OCI-LY1 (cell line): ENCODE results near the gene IRS2.

Source experiments
- H2AFZ ChIP-seq: fragments of 200-600 bp; sonication (generic), shearing (Covaris generic); 2 replicates; pipeline ENCODE4 v1.6.0; 2014; ENCODE audit warnings: antibody characterized with exemption, mild to moderate bottlenecking, low read length
- H3F3A ChIP-seq: fragments of 200-600 bp; sonication (generic), shearing (Covaris generic); 2 replicates; pipeline ENCODE4 v1.6.0; 2014; ENCODE audit warnings: mild to moderate bottlenecking, antibody characterized with exemption, low read length, moderate library complexity; ENCODE audit not compliant: insufficient read depth
- H3K27ac ChIP-seq: fragments of 200-600 bp; sonication (generic); 2 replicates; pipeline ENCODE4 v1.5.1; 2014; ENCODE audit warnings: low read length, mixed run types, mild to moderate bottlenecking, low read depth; ENCODE audit not compliant: poor library complexity, severe bottlenecking
- H3K27me3 ChIP-seq: fragments of 200-600 bp; sonication (generic); 2 replicates; pipeline ENCODE4 v1.6.0; 2014; ENCODE audit warnings: antibody characterized with exemption, mild to moderate bottlenecking, low read length, moderate library complexity; ENCODE audit not compliant: insufficient read depth
- H3K36me3 ChIP-seq: fragments of 200-600 bp; sonication (generic); 2 replicates; pipeline ENCODE4 v1.6.1; 2014; ENCODE audit warnings: mild to moderate bottlenecking, antibody characterized with exemption, low read length, moderate library complexity, mixed read lengths; ENCODE audit not compliant: insufficient read depth
- H3K4me1 ChIP-seq: fragments of 200-600 bp; sonication (generic); 2 replicates; pipeline ENCODE4 v1.5.1; 2014; ENCODE audit warnings: mild to moderate bottlenecking, low read length, moderate library complexity; ENCODE audit not compliant: insufficient read depth, severe bottlenecking
- H3K4me2 ChIP-seq: fragments of 200-600 bp; sonication (generic), shearing (Covaris generic); 2 replicates; pipeline ENCODE4 v1.6.1; 2014; ENCODE audit warnings: low read length
- H3K4me3 ChIP-seq: fragments of 200-600 bp; sonication (generic); 2 replicates; pipeline ENCODE4 v1.5.1; 2014; ENCODE audit warnings: low read length, low read depth, mild to moderate bottlenecking, mixed read lengths; ENCODE audit not compliant: poor library complexity, severe bottlenecking
- H3K79me2 ChIP-seq: fragments of 200-600 bp; shearing (Covaris generic); 2 replicates; pipeline ENCODE4 v1.6.1; 2016; ENCODE audit warnings: mixed run types, low read length, mixed read lengths; ENCODE audit not compliant: insufficient read depth
- H3K9ac ChIP-seq: fragments of 200-600 bp; sonication (generic), shearing (Covaris generic); 2 replicates; pipeline ENCODE4 v1.6.1; 2014; ENCODE audit warnings: mild to moderate bottlenecking, low read length, mixed read lengths
- H3K9me2 ChIP-seq: fragments of 200-600 bp; sonication (generic), shearing (Covaris generic); 2 replicates; pipeline ENCODE4 v1.6.1; 2014; ENCODE audit warnings: low read depth, mild to moderate bottlenecking, low read length, mixed read lengths
- H3K9me3 ChIP-seq: fragments of 200-600 bp; shearing (Covaris generic); 2 replicates; pipeline ENCODE4 v1.6.1; 2014; ENCODE audit warnings: low read length, mixed read lengths
- H4K20me1 ChIP-seq: fragments of 200-600 bp; sonication (generic), shearing (Covaris generic); 2 replicates; pipeline ENCODE4 v1.6.0; 2016; ENCODE audit warnings: mild to moderate bottlenecking, low read length; ENCODE audit not compliant: insufficient read depth
- EZH2 ChIP-seq: fragments of 200-600 bp; sonication (generic), shearing (Covaris generic); IDR thresholded peaks from 2 replicates; pipeline ENCODE4 v1.8.0; 2017; ENCODE audit warnings: borderline replicate concordance, mixed run types, mild to moderate bottlenecking, antibody characterized with exemption, low read length, moderate library complexity, mixed read lengths
- TF ChIP-seq, protein P1 (sequence below): fragments of 200-600 bp; sonication (generic), shearing (Covaris generic); IDR thresholded peaks from 2 replicates; pipeline ENCODE4 v1.5.1; 2017; ENCODE audit warnings: mild to moderate bottlenecking, antibody characterized with exemption, low read length, moderate library complexity, mixed read lengths

Gene IRS2

DNA sequence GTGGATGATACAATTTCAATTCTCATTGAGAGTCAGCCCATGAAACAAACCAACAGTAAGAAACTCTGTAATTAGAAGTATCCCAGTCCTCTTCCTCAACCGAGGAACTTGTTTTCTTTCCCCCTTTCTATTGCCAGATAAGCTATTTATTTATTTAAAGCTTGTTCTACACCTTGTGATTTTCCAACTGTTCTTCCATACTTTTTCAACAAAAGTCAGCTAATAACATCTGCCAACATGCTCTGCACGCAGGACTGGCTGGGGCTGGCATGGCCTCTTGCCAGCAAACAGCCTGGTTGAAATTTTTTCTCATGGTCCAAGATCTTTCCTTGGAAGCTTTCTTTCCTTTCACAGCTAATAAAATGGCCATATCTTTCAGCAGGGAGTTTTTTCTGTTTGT is 2.9 kb upstream of the IRS2 start:
- H3K27ac ChIP-seq, result no peak overlapping the region
- H3K9me3 ChIP-seq, result no peaks in the 10 kb centered on the region
- H3F3A ChIP-seq, result no peaks in the 10 kb centered on the region
- no peak overlapping the region for H3K4me2 ChIP-seq
- no peaks in the 10 kb centered on the region for H3K4me1 ChIP-seq
- no peaks in the 10 kb centered on the region for H3K27me3 ChIP-seq
- H3K79me2 ChIP-seq, result no peaks in the 10 kb centered on the region
- no peaks in the 10 kb centered on the region for H3K36me3 ChIP-seq
- H2AFZ ChIP-seq, result no peak overlapping the region
- H4K20me1 ChIP-seq, result no peaks in the 10 kb centered on the region
- no peak overlapping the region for H3K4me3 ChIP-seq
- H3K9me2 ChIP-seq, result no peaks in the 10 kb centered on the region
- TF ChIP-seq, protein P1, sequence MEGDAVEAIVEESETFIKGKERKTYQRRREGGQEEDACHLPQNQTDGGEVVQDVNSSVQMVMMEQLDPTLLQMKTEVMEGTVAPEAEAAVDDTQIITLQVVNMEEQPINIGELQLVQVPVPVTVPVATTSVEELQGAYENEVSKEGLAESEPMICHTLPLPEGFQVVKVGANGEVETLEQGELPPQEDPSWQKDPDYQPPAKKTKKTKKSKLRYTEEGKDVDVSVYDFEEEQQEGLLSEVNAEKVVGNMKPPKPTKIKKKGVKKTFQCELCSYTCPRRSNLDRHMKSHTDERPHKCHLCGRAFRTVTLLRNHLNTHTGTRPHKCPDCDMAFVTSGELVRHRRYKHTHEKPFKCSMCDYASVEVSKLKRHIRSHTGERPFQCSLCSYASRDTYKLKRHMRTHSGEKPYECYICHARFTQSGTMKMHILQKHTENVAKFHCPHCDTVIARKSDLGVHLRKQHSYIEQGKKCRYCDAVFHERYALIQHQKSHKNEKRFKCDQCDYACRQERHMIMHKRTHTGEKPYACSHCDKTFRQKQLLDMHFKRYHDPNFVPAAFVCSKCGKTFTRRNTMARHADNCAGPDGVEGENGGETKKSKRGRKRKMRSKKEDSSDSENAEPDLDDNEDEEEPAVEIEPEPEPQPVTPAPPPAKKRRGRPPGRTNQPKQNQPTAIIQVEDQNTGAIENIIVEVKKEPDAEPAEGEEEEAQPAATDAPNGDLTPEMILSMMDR, result no peak
- no peak for TF ChIP-seq EZH2
- H3K9ac ChIP-seq, result no peak overlapping the region

DNA sequence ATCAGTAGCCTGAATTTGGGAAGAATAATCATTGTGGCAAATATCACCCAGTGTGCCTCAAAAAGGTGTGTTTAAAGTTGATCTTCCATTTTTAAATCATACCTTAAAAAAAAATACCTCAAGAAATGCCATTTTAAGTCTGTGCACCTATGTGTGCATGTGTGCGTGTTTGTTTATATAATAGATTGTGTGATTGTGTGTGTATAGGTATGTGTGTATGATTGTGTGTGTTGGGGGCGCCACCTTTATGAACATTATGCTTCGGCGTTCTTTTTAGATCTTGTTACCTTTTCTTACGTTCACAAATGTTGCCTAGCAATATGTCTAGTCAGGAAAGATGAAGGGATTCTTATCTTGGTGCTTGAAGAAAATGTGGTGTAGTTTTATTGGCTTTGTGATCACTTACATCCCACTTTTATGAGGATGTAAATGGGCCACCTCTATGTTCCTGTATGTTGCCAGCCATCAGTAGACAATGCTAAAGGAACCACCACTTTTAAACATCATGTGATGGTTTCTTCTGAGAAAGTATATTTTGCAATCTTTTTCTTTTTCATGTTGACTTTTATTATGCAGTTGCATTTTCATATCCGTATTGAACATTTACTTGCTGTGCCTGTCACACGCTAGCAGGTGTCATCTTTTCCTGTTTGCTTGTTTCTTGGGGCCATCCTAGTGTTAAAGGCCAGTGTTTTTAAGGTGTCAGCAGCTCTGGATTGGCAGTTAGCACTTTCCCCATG is 2.2 kb upstream of the IRS2 start:
- H3K9ac ChIP-seq, result no peak overlapping the region
- TF ChIP-seq, protein P1, result no peak
- no peak for TF ChIP-seq EZH2
- H3K27me3 ChIP-seq, result no peaks in the 10 kb centered on the region
- no peaks in the 10 kb centered on the region for H3K9me3 ChIP-seq
- H3F3A ChIP-seq, result no peaks in the 10 kb centered on the region
- no peaks in the 10 kb centered on the region for H3K4me1 ChIP-seq
- H3K79me2 ChIP-seq, result no peaks in the 10 kb centered on the region
- H3K36me3 ChIP-seq, result no peaks in the 10 kb centered on the region
- no peak overlapping the region for H3K27ac ChIP-seq
- H4K20me1 ChIP-seq, result no peaks in the 10 kb centered on the region
- H3K4me2 ChIP-seq, result no peak overlapping the region
- H3K9me2 ChIP-seq, result no peaks in the 10 kb centered on the region
- H3K4me3 ChIP-seq, result no peak overlapping the region
- no peak overlapping the region for H2AFZ ChIP-seq

DNA sequence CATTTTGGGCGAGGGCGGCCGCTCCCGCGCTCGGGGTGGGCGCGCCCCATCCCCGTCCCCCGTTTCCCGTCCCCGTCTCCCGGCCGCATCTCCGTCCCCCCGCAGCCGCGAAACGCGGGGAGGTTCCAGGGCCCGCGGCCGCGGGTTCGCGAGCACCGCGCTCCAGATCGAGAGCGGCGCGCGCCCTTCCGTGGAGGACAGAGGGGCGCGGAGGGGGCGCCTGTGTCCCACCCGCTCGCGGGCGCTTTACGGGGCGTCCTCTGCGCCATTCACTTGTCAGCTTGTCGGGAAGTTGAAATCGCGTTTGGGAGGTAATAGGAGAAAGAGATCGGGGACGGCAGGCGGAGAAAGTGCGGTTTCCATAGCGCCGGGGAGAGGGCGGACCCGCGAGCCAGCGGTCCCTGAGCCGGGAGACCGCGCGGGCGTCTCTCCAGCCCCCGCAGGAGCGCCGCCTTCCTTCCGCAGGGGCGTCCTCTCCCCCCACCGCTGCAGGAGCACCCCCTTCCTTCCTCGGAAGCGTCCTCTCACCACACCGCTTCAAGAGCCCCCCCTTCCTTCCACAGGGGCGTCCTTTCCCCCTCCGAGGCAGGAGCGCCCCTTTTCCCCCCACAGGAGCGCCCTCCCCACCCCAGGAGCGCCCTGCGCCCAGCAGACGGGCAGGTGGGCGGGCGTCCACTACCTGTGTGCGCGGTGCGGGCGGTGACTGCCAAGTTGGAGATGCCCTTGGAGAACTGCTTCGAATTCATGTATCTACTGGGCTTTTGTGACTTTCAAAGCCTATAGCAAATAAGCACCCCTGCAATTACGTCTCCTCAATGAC is 962 bp upstream of the IRS2 start:
- Histone ChIP-seq H3F3A (no peaks in the 10 kb centered on the region), H3K9ac (no peak overlapping the region), H3K36me3 (no peaks in the 10 kb centered on the region), H3K27me3 (no peaks in the 10 kb centered on the region), H3K9me3 (no peaks in the 10 kb centered on the region), H2AFZ (no peak overlapping the region), H3K27ac (no peak overlapping the region), H3K4me2 (no peak overlapping the region), H3K9me2 (no peaks in the 10 kb centered on the region), H3K79me2 (no peaks in the 10 kb centered on the region), H3K4me3 (no peak overlapping the region), H3K4me1 (no peaks in the 10 kb centered on the region), H4K20me1 (no peaks in the 10 kb centered on the region)
- TF ChIP-seq, protein P1, result no peak
- TF ChIP-seq EZH2, result no peak
